ENCODE data around the gene CAPZB. TPM values are rescaled to one million over a fixed set of nuclear protein-coding genes. Genes with fewer than 3 reads are reported as not detected.

Gene CAPZB
- polyA plus RNA-seq, 1 of the 3 experiments (the other 2 are of a cell fraction) = 122 TPM

GRCh38 chr1:19387045-19387467 lies 98.3 kb downstream of the CAPZB start:
- Histone ChIP-seq H3K4me1 (ENCODE audit: control insufficient read depth in 1 of 2, insufficient read depth in 2 of 2, low read depth in 1 of 2, low read length in 1 of 2) (peaks cover 32 to 57% of the 10 kb centered on the region in 2 experiments), H2AFZ (ENCODE audit: low read depth) (no peak overlapping the region), H3K9me2 (no peaks in the 10 kb centered on the region), H3K9ac (no peak overlapping the region), H3K27ac (ENCODE audit: low read depth in 2 of 2, low read length in 1 of 2) (peak overlapping the region in 1 of 2 experiments; percentile 23; a peak in 1 of 4 replicates), H3K4me3 (ENCODE audit: low read depth in 2 of 2, low read length in 1 of 2) (no peak overlapping the region), H3K79me2 (ENCODE audit: insufficient read depth) (peaks cover 74% of the 10 kb centered on the region), H3K27me3 (ENCODE audit: insufficient read depth) (no peaks in the 10 kb centered on the region), H3K4me2 (no peak overlapping the region), H4K20me1 (ENCODE audit: insufficient read depth) (peaks cover 91% of the 10 kb centered on the region), H3K9me3 (no peaks in the 10 kb centered on the region), H3K36me3 (replicated peaks in 1 of 2; ENCODE audit: control insufficient read depth in 1 of 2, insufficient read depth in 2 of 2, low read length in 1 of 2) (peaks cover 3 to 17% of the 10 kb centered on the region in 2 experiments), H3F3A (replicated peaks; ENCODE audit: insufficient read depth) (peaks cover 23% of the 10 kb centered on the region)
- ChIA-PET CTCF (interaction anchor here (0.8 to 4.3 kb wide), 6 partner anchors 10 to 265 kb away, joined by 3 to 18 read pairs (median 4); no protein-coding TSS in a partner anchor), POLR2A (no interaction called here)
- TF ChIP-seq YY1 (IDR thresholded peaks at IDR 0.05; ENCODE audit: low read depth) (no peak), FOSL2 (IDR thresholded peaks at IDR 0.05; ENCODE audit: borderline replicate concordance, low read depth) (no peak), FOXM1 (IDR thresholded peaks at IDR 0.05; ENCODE audit: low read depth) (no peak), CHD2 (IDR thresholded peaks at IDR 0.05; ENCODE audit: low read length, partially characterized antibody) (no peak), MXI1 (IDR thresholded peaks at IDR 0.05; ENCODE audit: low read depth, low read length) (no peak), EZH2phosphoT487 (IDR thresholded peaks at IDR 0.05; ENCODE audit: borderline replicate concordance, low read depth) (no peak), SMC3 (IDR thresholded peaks at IDR 0.05; ENCODE audit: low read depth, low read length) (no peak), RAD21 (IDR thresholded peaks at IDR 0.05; ENCODE audit: low read length) (no peak), TCF12 (IDR thresholded peaks at IDR 0.05) (no peak), TAF1 (IDR thresholded peaks at IDR 0.05; ENCODE audit: borderline replicate concordance, low read depth, low read length) (no peak), POLR2AphosphoS5 (IDR thresholded peaks at IDR 0.05; ENCODE audit: low read depth, low read length) (no peak), ELF1 (IDR thresholded peaks at IDR 0.05) (no peak), MEF2A (IDR thresholded peaks at IDR 0.05; ENCODE audit: borderline replicate concordance, low read depth) (no peak), CTCF (IDR thresholded peaks at IDR 0.05) (no peak), EP300 (IDR thresholded peaks at IDR 0.05; ENCODE audit: borderline replicate concordance in 1 of 2, low read depth in 1 of 2, low read length in 1 of 2) (no peak), NRF1 (IDR thresholded peaks at IDR 0.05; ENCODE audit: low read depth, low read length) (no peak)
- DNase-seq = no peak
- WGBS (ENCODE audit: low lambda C conversion rate) = 90% methylated on average over 2 of the region's 4 CpGs

- peaks cover 84% of the 10 kb centered on the region for H4K20me1 ChIP-seq (ENCODE audit: insufficient read depth)
- TF ChIP-seq GATA2 (CRISPR knock-in tag; IDR thresholded peaks at IDR 0.05) = no peak
- TF ChIP-seq RFX5 (IDR thresholded peaks at IDR 0.05; ENCODE audit: low read length) = no peak
- no peak for TF ChIP-seq MEF2A (IDR thresholded peaks at IDR 0.05; ENCODE audit: borderline replicate concordance, low read depth)
- no peak for TF ChIP-seq USF2 (IDR thresholded peaks at IDR 0.05; ENCODE audit: borderline replicate concordance, low read depth, low read length)
- TF ChIP-seq TCF12 (IDR thresholded peaks at IDR 0.05) = peak; percentile 21; the same call in 1 of the 2 replicates
- TF ChIP-seq CTCF (IDR thresholded peaks at IDR 0.05) = no peak
- no peak for TF ChIP-seq TEAD4 (IDR thresholded peaks at IDR 0.05; ENCODE audit: borderline replicate concordance, insufficient read depth)
- TF ChIP-seq PBX3 (IDR thresholded peaks at IDR 0.05) = no peak
- peak overlapping the region; percentile 58; the same call in 1 of the 2 replicates for H3K4me2 ChIP-seq
- no peak overlapping the region for H3K4me3 ChIP-seq (ENCODE audit: low read depth in 2 of 2, low read length in 1 of 2)
- ChIA-PET CTCF (interaction anchor here (0.8 to 4.3 kb wide), 6 partner anchors 11 to 318 kb away, joined by 3 to 18 read pairs (median 4); no protein-coding TSS in a partner anchor), POLR2A (no interaction called here)
- peak overlapping the region; percentile 19 to 24; a peak in 1 of 4 replicates for H3K27ac ChIP-seq (ENCODE audit: low read depth in 2 of 2, low read length in 1 of 2)
- no peak overlapping the region for H2AFZ ChIP-seq (ENCODE audit: low read depth)
- WGBS (ENCODE audit: low lambda C conversion rate) = 81% methylated on average over 9 of the region's 15 CpGs
- peaks cover 81% of the 10 kb centered on the region for H3K79me2 ChIP-seq (ENCODE audit: insufficient read depth)
- no peak overlapping the region for H3K9ac ChIP-seq
- peaks cover 12% of the 10 kb centered on the region for H3F3A ChIP-seq (replicated peaks; ENCODE audit: insufficient read depth)
- DNase-seq = no peak
- peaks cover 5 to 21% of the 10 kb centered on the region in 2 experiments for H3K36me3 ChIP-seq (replicated peaks in 1 of 2; ENCODE audit: control insufficient read depth in 1 of 2, insufficient read depth in 2 of 2, low read length in 1 of 2)
- no peaks in the 10 kb centered on the region for H3K27me3 ChIP-seq (ENCODE audit: insufficient read depth)
- no peaks in the 10 kb centered on the region for H3K9me3 ChIP-seq
- peaks cover 26 to 54% of the 10 kb centered on the region in 2 experiments for H3K4me1 ChIP-seq (ENCODE audit: control insufficient read depth in 1 of 2, insufficient read depth in 2 of 2, low read depth in 1 of 2, low read length in 1 of 2)
- no peaks in the 10 kb centered on the region for H3K9me2 ChIP-seq
Measured at GRCh38 chr1:19385869-19386591, 99.3 kb downstream of the CAPZB start.

All from SK-N-SH (cell line).